C4-2B (cell line): Measurements from ENCODE around the gene LRRC8C.

Experiments used
- ZFX ChIP-seq: fragments of 450-650 bp; IDR thresholded peaks from 2 replicates; pipeline ENCODE4 v1.6.1; 2017
- TF ChIP-seq, protein P1 (sequence below): fragments of 450-650 bp; conservative IDR thresholded peaks from 2 replicates; pipeline ENCODE4 v1.5.1; 2017; ENCODE audit warnings: mild to moderate bottlenecking

GRCh38 chr1:89609781-89610456, 23.0 kb upstream of the LRRC8C start:
- TF ChIP-seq, protein P1, sequence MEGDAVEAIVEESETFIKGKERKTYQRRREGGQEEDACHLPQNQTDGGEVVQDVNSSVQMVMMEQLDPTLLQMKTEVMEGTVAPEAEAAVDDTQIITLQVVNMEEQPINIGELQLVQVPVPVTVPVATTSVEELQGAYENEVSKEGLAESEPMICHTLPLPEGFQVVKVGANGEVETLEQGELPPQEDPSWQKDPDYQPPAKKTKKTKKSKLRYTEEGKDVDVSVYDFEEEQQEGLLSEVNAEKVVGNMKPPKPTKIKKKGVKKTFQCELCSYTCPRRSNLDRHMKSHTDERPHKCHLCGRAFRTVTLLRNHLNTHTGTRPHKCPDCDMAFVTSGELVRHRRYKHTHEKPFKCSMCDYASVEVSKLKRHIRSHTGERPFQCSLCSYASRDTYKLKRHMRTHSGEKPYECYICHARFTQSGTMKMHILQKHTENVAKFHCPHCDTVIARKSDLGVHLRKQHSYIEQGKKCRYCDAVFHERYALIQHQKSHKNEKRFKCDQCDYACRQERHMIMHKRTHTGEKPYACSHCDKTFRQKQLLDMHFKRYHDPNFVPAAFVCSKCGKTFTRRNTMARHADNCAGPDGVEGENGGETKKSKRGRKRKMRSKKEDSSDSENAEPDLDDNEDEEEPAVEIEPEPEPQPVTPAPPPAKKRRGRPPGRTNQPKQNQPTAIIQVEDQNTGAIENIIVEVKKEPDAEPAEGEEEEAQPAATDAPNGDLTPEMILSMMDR: no peak
- TF ChIP-seq ZFX: no peak
